Kidney epithelial cell (primary cell): ENCODE data around the gene FANCD2. TPM values are rescaled to one million over a fixed set of nuclear protein-coding genes. Genes with fewer than 3 reads are reported as not detected.

ENCODE experiments used
- DNase-seq: peaks from one replicate; pipeline ENCODE4 v3.0.0-alpha.2; 2010; ENCODE audit warnings: low read depth
- H3K27me3 ChIP-seq: 2 replicates; pipeline ENCODE4 v1.6.0; 2011; ENCODE audit warnings: low read length; ENCODE audit not compliant: control insufficient read depth, insufficient read depth
- H3K36me3 ChIP-seq: 2 replicates; pipeline ENCODE4 v1.5.1; 2011; ENCODE audit warnings: low read length; ENCODE audit not compliant: control insufficient read depth, insufficient read depth
- H3K4me3 ChIP-seq: 2 replicates; pipeline ENCODE4 v1.5.1; 2011; ENCODE audit warnings: low read depth, mild to moderate bottlenecking, control low read depth, low read length
- total RNA-seq: library from RNA; depleted of rRNA; stranded (reverse); fragments of >200 nt; gene quantifications from 2 replicates; pipeline ENCODE4 v1.2.3, GENCODE V29; 2015
- TF ChIP-seq, protein P1 (sequence below): IDR thresholded peaks from 2 replicates; pipeline ENCODE4 v1.5.1; 2011; ENCODE audit warnings: mild to moderate bottlenecking, moderate library complexity, low read length, control low read depth, inconsistent platforms; ENCODE audit not compliant: insufficient read depth, poor library complexity, severe bottlenecking

Gene FANCD2
- total RNA-seq, 1 donor from 2014 or later: 18.6 TPM

DNA sequence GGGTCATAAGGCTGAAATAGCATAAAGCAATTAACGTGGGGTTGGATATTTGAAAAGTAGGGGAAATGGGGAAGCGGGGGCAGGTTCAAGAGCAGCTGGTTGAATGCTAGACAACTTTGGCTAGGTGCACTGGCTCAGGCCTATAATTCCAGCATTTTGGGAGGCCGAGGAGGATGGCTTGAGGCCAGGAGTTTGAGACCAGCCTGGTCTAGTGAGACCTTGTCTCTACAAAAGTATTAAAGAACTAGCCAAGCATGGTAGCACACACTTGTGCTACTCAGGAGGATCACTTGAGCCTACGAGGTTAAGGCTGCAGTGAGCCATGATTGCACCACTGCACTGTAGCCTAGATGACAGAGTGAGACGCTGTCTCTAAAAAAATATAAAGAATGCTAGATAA is 6.9 kb upstream of the FANCD2 start:
- TF ChIP-seq, protein P1, sequence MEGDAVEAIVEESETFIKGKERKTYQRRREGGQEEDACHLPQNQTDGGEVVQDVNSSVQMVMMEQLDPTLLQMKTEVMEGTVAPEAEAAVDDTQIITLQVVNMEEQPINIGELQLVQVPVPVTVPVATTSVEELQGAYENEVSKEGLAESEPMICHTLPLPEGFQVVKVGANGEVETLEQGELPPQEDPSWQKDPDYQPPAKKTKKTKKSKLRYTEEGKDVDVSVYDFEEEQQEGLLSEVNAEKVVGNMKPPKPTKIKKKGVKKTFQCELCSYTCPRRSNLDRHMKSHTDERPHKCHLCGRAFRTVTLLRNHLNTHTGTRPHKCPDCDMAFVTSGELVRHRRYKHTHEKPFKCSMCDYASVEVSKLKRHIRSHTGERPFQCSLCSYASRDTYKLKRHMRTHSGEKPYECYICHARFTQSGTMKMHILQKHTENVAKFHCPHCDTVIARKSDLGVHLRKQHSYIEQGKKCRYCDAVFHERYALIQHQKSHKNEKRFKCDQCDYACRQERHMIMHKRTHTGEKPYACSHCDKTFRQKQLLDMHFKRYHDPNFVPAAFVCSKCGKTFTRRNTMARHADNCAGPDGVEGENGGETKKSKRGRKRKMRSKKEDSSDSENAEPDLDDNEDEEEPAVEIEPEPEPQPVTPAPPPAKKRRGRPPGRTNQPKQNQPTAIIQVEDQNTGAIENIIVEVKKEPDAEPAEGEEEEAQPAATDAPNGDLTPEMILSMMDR: no peak
- H3K4me3 ChIP-seq: no peak overlapping the region
- H3K27me3 ChIP-seq: no peaks in the 10 kb centered on the region
- H3K36me3 ChIP-seq: peaks cover 2% of the 10 kb centered on the region
- DNase-seq: no peak

DNA sequence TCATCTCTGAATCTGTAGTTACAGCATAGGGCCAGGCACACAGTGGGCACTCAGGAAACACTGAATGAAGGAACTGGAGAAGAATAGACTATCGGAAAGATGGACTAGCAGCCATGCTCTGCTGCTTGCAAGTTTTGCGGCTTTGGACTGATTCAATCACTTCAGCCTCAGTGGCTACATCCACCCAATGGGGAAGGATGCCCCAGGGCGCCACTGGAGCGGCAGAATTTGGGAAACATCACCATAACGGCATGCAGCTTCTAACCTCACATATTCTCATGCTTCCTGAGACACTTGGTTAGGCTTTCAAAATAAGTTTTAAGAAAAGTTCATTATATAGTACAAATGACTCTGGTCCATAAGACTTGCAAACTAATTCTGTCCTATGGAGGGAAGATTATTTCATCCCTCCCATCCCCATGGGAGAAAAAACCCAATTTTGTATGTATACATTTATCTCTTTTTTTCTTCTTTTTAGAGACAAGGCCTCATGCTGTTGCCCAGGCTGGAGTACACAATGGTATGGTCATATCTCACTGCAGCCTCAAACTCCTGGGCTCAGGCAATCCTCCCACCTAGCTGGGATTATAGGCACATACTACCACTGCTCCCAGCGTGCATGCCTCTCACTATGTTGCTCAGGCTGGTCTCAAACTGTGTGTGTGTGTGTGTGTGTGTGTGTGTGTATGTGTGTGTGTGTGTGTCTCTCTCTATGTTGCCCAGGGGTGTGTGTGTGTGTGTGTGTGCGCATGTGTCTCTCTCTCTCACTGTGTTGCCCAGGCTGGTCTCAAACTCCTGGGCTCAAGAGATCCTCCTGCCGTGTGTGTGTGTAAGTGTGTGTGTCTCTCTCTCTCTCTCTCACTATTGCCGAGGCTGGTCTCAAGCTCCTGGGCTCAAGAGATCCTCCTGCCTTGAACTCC is 4.1 kb upstream of the FANCD2 start:
- Histone ChIP-seq H3K4me3 (no peak overlapping the region), H3K27me3 (no peaks in the 10 kb centered on the region), H3K36me3 (peaks cover 2% of the 10 kb centered on the region)
- no peak for DNase-seq
- TF ChIP-seq, protein P1: no peak

GRCh38 chr3:10023587-10024310 is 2.5 kb upstream of the FANCD2 start:
- Histone ChIP-seq H3K36me3 (peaks cover 2% of the 10 kb centered on the region), H3K4me3 (no peak overlapping the region), H3K27me3 (no peaks in the 10 kb centered on the region)
- no peak for DNase-seq
- TF ChIP-seq, protein P1: no peak

DNA sequence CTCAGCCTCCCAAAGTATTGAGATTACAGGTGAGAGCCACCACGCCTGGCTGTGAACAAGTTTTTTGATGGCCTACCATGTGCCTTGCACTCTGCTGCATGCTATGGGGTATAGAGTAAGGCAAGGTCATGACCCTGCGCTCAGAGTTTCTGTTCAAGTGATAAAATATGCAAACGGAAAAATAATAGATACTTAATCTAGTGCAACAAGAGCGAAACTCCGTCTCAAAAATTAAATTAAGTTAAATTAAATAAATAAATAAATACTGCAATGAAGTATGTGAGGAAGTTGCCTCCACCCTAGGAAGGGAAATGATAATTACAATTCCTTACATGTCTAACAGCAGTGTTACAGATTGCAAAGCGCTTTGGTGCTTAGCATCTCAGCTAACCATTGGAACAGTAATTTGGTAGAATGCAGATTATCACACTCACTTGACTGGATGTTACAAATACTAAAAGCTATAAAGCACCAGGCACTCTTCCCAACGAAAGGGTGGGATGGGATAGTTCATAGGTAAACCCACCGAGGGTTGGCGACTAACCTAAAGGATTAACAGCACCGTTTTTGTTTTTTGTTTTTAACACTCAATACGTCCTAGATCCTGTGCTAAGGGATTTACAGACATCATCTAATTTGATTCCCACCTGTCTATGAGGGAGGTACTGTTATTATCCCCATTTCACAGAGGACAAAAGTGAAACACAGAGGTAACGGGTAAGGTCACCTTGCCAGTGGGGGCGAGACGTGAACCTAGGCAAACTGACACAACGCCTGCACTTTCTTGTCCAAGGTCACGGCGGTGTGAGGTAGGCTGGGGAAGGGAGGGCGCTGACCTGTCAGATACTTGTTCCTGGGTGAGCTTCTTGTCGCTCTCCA is 793 bp upstream of the FANCD2 start:
- Histone ChIP-seq H3K36me3 (peaks cover 2% of the 10 kb centered on the region), H3K4me3 (peak overlapping the region; percentile 99), H3K27me3 (no peaks in the 10 kb centered on the region)
- TF ChIP-seq, protein P1: no peak
- no peak for DNase-seq

- no peak for DNase-seq
- no peaks in the 10 kb centered on the region for H3K27me3 ChIP-seq
- TF ChIP-seq, protein P1: no peak
- no peak overlapping the region for H3K4me3 ChIP-seq
- H3K36me3 ChIP-seq: no peaks in the 10 kb centered on the region
These were observed 14.8 kb downstream of the FANCD2 start for GRCh38 chr3:10041034-10041433.
